Liver (tissue), 9 donors: ENCODE data around the gene NXPH2. TPM values are rescaled to one million over a fixed set of nuclear protein-coding genes. Genes with fewer than 3 reads are reported as not detected.

Experiments used
- DNase-seq: peaks from one replicate; pipeline ENCODE4 v3.0.0-alpha.2; 2017; ENCODE audit warnings: low spot score
- H3K27ac ChIP-seq, 2 donors: one replicate each; pipeline ENCODE4 v1.7.0; 2013; ENCODE audit warnings: inconsistent platforms in 2 of 2, low read length in 2 of 2, control low read depth in 1 of 2, low read depth in 1 of 2, mild to moderate bottlenecking in 1 of 2
- H3K27me3 ChIP-seq, 4 donors: one replicate each; pipeline versions ENCODE4 v1.6.1 to v1.7.0; 2013; ENCODE audit warnings: low read length in 3 of 4, inconsistent platforms in 1 of 4, mild to moderate bottlenecking in 1 of 4, moderate library complexity in 1 of 4; ENCODE audit not compliant: control insufficient read depth in 4 of 4, insufficient read depth in 4 of 4
- H3K36me3 ChIP-seq, 4 donors: one replicate each; pipeline versions ENCODE4 v1.6.1 to v1.7.0; 2013; ENCODE audit warnings: low read length in 3 of 4, mild to moderate bottlenecking in 3 of 4, low read depth in 1 of 4, moderate library complexity in 1 of 4; ENCODE audit not compliant: control insufficient read depth in 4 of 4, insufficient read depth in 3 of 4
- H3K4me1 ChIP-seq, 4 donors: one replicate each; pipeline versions ENCODE4 v1.6.1 to v1.7.0; 2013; ENCODE audit warnings: low read length in 3 of 4, mild to moderate bottlenecking in 3 of 4, moderate library complexity in 1 of 4; ENCODE audit not compliant: control insufficient read depth in 4 of 4, insufficient read depth in 4 of 4
- H3K4me3 ChIP-seq, 3 donors: one replicate each; pipeline versions ENCODE4 v1.6.1 to v1.7.0; 2013; ENCODE audit warnings: low read length in 3 of 3, control low read depth in 1 of 3, low read depth in 1 of 3, mild to moderate bottlenecking in 1 of 3
- H3K9ac ChIP-seq, 2 donors: one replicate each; pipeline ENCODE4 v1.7.0; 2013; ENCODE audit warnings: low read length in 2 of 2, mild to moderate bottlenecking in 2 of 2, moderate library complexity in 2 of 2, control low read depth in 1 of 2, low read depth in 1 of 2
- H3K9me3 ChIP-seq, 4 donors: one replicate each; pipeline versions ENCODE4 v1.6.1 to v1.7.0; 2013; ENCODE audit warnings: low read length in 3 of 4; ENCODE audit not compliant: control insufficient read depth in 4 of 4
- EGR1 ChIP-seq, 2 donors: IDR thresholded peaks; 2 replicates each; pipeline ENCODE4 v1.6.1; 2016 to 2018; ENCODE audit warnings: antibody characterized with exemption in 2 of 2, low read depth in 2 of 2
- FOXA2 ChIP-seq: IDR thresholded peaks from 2 replicates; pipeline ENCODE4 v1.6.1; 2016; ENCODE audit warnings: antibody characterized with exemption
- GABPA ChIP-seq, 2 donors: IDR thresholded peaks in 1 of 2; conservative IDR thresholded peaks in 1 of 2; 2 replicates each; pipeline ENCODE4 v1.6.1; 2016; ENCODE audit warnings: antibody characterized with exemption in 2 of 2, mild to moderate bottlenecking in 1 of 2, moderate library complexity in 1 of 2
- HNF4A ChIP-seq, 2 donors: conservative IDR thresholded peaks; 2 replicates each; pipeline ENCODE4 v1.6.1; 2016; ENCODE audit warnings: antibody characterized with exemption in 2 of 2, mild to moderate bottlenecking in 2 of 2
- HNF4G ChIP-seq: IDR thresholded peaks from 2 replicates; pipeline ENCODE4 v1.6.1; 2016; ENCODE audit warnings: antibody characterized with exemption
- JUND ChIP-seq, 2 donors: IDR thresholded peaks; 2 replicates each; pipeline ENCODE4 v1.6.1; 2016; ENCODE audit warnings: antibody characterized with exemption in 2 of 2
- MAX ChIP-seq: IDR thresholded peaks from 2 replicates; pipeline ENCODE4 v1.6.1; 2016; ENCODE audit warnings: antibody characterized with exemption
- NR2F2 ChIP-seq: IDR thresholded peaks from 2 replicates; pipeline ENCODE4 v1.6.1; 2016; ENCODE audit warnings: antibody characterized with exemption
- RAD21 ChIP-seq, 2 donors: IDR thresholded peaks; 2 replicates each; pipeline ENCODE4 v1.6.1; 2016; ENCODE audit warnings: antibody characterized with exemption in 2 of 2, mild to moderate bottlenecking in 2 of 2
- REST ChIP-seq: IDR thresholded peaks from 2 replicates; pipeline ENCODE4 v1.6.1; 2016; ENCODE audit warnings: antibody characterized with exemption, mild to moderate bottlenecking
- RXRA ChIP-seq, 2 donors: IDR thresholded peaks; 2 replicates each; pipeline ENCODE4 v1.6.1; 2017 to 2018; ENCODE audit warnings: antibody characterized with exemption in 2 of 2, mild to moderate bottlenecking in 1 of 2
- SP1 ChIP-seq: IDR thresholded peaks from 2 replicates; pipeline ENCODE4 v1.6.1; 2018; ENCODE audit warnings: antibody characterized with exemption, mild to moderate bottlenecking
- TAF1 ChIP-seq: conservative IDR thresholded peaks from 2 replicates; pipeline ENCODE4 v1.6.1; 2016; ENCODE audit warnings: antibody characterized with exemption, mild to moderate bottlenecking
- WGBS: extraction: QIAGEN DNeasy Blood & Tissue Kit; methylation state at CpG from one replicate; pipeline ENCODE4 v1.1.7; 2013; 5-methylcytosine and 5-hydroxymethylcytosine counted together
- polyA plus RNA-seq, 2 donors: library from polyadenylated mRNA; stranded (reverse) in 1 of 2; unstranded in 1 of 2; fragments of 200-250 nt in 1 of 2; fragments of >200 nt in 1 of 2; fragmentation: Nextera tagmentation in 1 of 2; extraction: Ambion mirVana in 1 of 2; gene quantifications; one replicate each; pipeline versions ENCODE4 v1.2.1 to v1.2.3, GENCODE V29; 2013 to 2015
- total RNA-seq, 2 donors: library from RNA; depleted of rRNA; stranded (reverse); fragments of >200 nt; gene quantifications; one replicate each; pipeline ENCODE4 v1.2.3, GENCODE V29; 2014
- TF ChIP-seq, protein P1 (sequence below): fragments of 150-350 bp; IDR thresholded peaks from 2 replicates; pipeline ENCODE4 v1.5.1; 2017; ENCODE audit warnings: improper control_type of control experiment, low read depth, low read length; ENCODE audit not compliant: missing input control
- donor health status: healthy.
- donor health status: healthy.
- donor health status: healthy.
- donor health status: healthy.
- donor health status: healthy.

The NXPH2 gene
- total and polyA plus RNA-seq, 4 donors = 0.15 to 0.19 TPM; not detected in 2

GRCh38 chr2:138713069-138713496, 67.1 kb downstream of the NXPH2 start:
- H3K36me3 ChIP-seq = no peaks in the 10 kb centered on the region
- DNase-seq = no peak
- no peaks in the 10 kb centered on the region for H3K9me3 ChIP-seq
- no peak overlapping the region for H3K9ac ChIP-seq
- no peak overlapping the region for H3K4me3 ChIP-seq
- WGBS = 33% methylated on average over 5 of the region's 5 CpGs
- H3K27me3 ChIP-seq = no peaks in the 10 kb centered on the region
- peaks cover 0 to 8% (median 4%) of the 10 kb centered on the region in 4 donors for H3K4me1 ChIP-seq
- no peak overlapping the region for H3K27ac ChIP-seq
- TF ChIP-seq HNF4A (conservative IDR thresholded peaks at IDR 0.05) = peak; percentile 75 to 91
- no peak for TF ChIP-seq RXRA (IDR thresholded peaks at IDR 0.05)
- peak; percentile 58 for TF ChIP-seq HNF4G
- peak; percentile 15 for TF ChIP-seq SP1

DNA sequence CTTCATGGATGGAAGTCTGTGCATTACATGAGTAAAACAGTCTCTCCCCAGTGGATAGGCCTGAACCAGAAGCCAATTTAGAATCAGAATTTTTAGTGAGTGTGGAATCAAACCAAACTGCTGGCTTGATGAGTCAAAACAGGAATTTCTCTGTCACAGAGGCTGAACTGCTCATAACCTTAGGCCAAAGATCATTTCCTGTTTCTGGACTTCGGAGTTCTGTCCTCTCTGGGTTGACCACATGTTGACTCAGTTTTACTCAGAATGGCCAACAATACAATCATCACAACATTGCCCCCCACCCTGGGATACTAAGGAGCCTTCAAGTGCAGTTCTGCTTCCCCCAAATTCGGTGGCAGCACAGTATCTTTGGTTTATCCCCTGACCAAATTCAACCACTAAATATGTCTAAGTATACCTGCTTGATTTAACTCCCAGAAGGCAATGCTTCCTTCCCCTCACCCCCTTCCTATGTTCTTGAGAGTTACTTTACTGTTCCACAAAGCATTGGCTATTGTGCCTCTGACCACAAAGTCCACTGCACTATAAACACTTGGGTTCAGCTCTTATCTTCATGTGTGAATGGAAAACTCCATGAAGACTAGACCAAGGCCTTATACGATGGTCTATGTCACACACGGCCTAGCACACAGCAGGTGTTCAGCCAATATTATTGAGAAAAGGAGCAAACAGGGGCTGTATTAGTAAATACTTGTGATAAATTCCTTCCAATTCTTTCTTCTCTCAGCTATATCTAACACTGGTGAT, 67.8 kb downstream of the NXPH2 start:
- H3K9ac ChIP-seq = no peak overlapping the region
- H3K27ac ChIP-seq = no peak overlapping the region
- TF ChIP-seq RXRA (IDR thresholded peaks at IDR 0.05) (peak in 1 of 2 donors; percentile 26), TAF1 (no peak), GABPA (IDR thresholded peaks at IDR 0.05 in 1 of 2, conservative IDR thresholded peaks at IDR 0.05 in 1 of 2) (no peak), EGR1 (IDR thresholded peaks at IDR 0.05; ENCODE audit: low read depth in 2 of 2) (no peak), JUND (IDR thresholded peaks at IDR 0.05) (peak in 1 of 2 donors; percentile 12), HNF4A (conservative IDR thresholded peaks at IDR 0.05) (peak; percentile 62 to 66), NR2F2 (peak; percentile 84)
- H3K9me3 ChIP-seq = no peaks in the 10 kb centered on the region
- no peaks in the 10 kb centered on the region for H3K36me3 ChIP-seq
- H3K4me1 ChIP-seq = peaks cover 0 to 8% (median 4%) of the 10 kb centered on the region in 4 donors
- no peak for DNase-seq
- H3K27me3 ChIP-seq = no peaks in the 10 kb centered on the region
- WGBS = 75% methylated on average over 4 of the region's 4 CpGs
- no peak overlapping the region for H3K4me3 ChIP-seq

GRCh38 chr2:138711812-138712211, 68.4 kb downstream of the NXPH2 start:
- WGBS = 94% methylated on average over 3 of the region's 3 CpGs
- H3K4me3 ChIP-seq = no peak overlapping the region
- no peak overlapping the region for H3K27ac ChIP-seq
- DNase-seq = no peak
- no peaks in the 10 kb centered on the region for H3K9me3 ChIP-seq
- no peak overlapping the region for H3K9ac ChIP-seq
- TF ChIP-seq EGR1 (IDR thresholded peaks at IDR 0.05; ENCODE audit: low read depth in 2 of 2) = no peak
- peaks cover 0 to 8% (median 4%) of the 10 kb centered on the region in 4 donors for H3K4me1 ChIP-seq
- H3K27me3 ChIP-seq = no peaks in the 10 kb centered on the region
- no peaks in the 10 kb centered on the region for H3K36me3 ChIP-seq

DNA sequence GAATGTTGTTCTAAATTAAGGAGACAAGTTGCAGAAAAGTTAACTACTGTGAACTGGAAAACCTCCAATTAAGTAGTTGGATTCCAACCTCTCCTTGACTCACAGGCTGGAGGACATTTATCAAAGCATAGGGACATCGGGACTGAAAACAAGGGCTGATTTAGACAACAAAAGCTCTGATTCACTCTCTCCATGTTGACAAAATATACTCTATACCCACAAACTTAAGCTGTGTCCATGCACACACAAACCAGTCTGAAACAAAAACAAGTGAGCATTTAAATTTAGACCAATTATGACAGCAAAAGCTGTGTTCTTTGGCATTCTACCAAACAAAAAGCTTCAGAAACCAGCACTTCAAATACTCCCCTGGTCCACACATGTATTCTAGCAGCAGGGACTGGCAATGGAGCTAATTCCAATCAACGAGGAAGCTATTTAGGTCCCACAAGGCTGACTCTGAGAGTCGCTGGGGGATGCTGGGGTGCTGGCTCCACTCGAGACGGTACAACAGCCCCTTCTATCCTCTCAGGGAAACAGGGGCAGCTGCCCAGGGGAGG, 71.4 kb downstream of the NXPH2 start:
- Histone ChIP-seq H3K27ac (no peak overlapping the region), H3K9ac (no peak overlapping the region), H3K27me3 (no peaks in the 10 kb centered on the region), H3K4me3 (no peak overlapping the region), H3K9me3 (no peaks in the 10 kb centered on the region), H3K4me1 (peaks cover 0 to 8% (median 4%) of the 10 kb centered on the region in 4 donors), H3K36me3 (no peaks in the 10 kb centered on the region)
- TF ChIP-seq HNF4G (no peak), EGR1 (IDR thresholded peaks at IDR 0.05; ENCODE audit: low read depth in 2 of 2) (no peak), FOXA2 (no peak), MAX (no peak), HNF4A (conservative IDR thresholded peaks at IDR 0.05) (no peak), GABPA (IDR thresholded peaks at IDR 0.05 in 1 of 2, conservative IDR thresholded peaks at IDR 0.05 in 1 of 2) (no peak), RXRA (IDR thresholded peaks at IDR 0.05) (no peak), REST (no peak), RAD21 (IDR thresholded peaks at IDR 0.05) (no peak), SP1 (no peak)
- TF ChIP-seq, protein P1, sequence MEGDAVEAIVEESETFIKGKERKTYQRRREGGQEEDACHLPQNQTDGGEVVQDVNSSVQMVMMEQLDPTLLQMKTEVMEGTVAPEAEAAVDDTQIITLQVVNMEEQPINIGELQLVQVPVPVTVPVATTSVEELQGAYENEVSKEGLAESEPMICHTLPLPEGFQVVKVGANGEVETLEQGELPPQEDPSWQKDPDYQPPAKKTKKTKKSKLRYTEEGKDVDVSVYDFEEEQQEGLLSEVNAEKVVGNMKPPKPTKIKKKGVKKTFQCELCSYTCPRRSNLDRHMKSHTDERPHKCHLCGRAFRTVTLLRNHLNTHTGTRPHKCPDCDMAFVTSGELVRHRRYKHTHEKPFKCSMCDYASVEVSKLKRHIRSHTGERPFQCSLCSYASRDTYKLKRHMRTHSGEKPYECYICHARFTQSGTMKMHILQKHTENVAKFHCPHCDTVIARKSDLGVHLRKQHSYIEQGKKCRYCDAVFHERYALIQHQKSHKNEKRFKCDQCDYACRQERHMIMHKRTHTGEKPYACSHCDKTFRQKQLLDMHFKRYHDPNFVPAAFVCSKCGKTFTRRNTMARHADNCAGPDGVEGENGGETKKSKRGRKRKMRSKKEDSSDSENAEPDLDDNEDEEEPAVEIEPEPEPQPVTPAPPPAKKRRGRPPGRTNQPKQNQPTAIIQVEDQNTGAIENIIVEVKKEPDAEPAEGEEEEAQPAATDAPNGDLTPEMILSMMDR = no peak
- WGBS = 77% methylated on average over 5 of the region's 5 CpGs
- no peak for DNase-seq
